Chondrocyte (in vitro differentiated cells): ENCODE data around the gene EVX1. TPM values are rescaled to one million over a fixed set of nuclear protein-coding genes. Genes with fewer than 3 reads are reported as not detected.

Source experiments
- DNase-seq: peaks from one replicate; pipeline ENCODE4 v3.0.0; 2021; ENCODE audit warnings: mixed read lengths, low spot score
- H3K27ac Mint-ChIP-seq: one replicate; pipeline ENCODE4 v1.8.0; 2021; ENCODE audit warnings: mild to moderate bottlenecking, moderate library complexity, mixed read lengths; ENCODE audit not compliant: unreplicated experiment
- H3K27me3 Mint-ChIP-seq: 2 replicates; pipeline ENCODE4 v1.8.0; 2021; ENCODE audit warnings: low read depth, mixed read lengths
- H3K36me3 Mint-ChIP-seq: 2 replicates; pipeline ENCODE4 v1.8.0; 2021; ENCODE audit warnings: low read depth, mixed read lengths
- H3K4me1 Mint-ChIP-seq: 2 replicates; pipeline ENCODE4 v1.8.0; 2021; ENCODE audit warnings: low read depth, mild to moderate bottlenecking, mixed read lengths
- H3K4me3 Mint-ChIP-seq: one replicate; pipeline ENCODE4 v1.8.0; 2021; ENCODE audit warnings: mild to moderate bottlenecking, moderate library complexity, mixed read lengths; ENCODE audit not compliant: unreplicated experiment
- H3K9me3 Mint-ChIP-seq: 2 replicates; pipeline ENCODE4 v1.8.0; 2021; ENCODE audit warnings: low read depth, mixed read lengths
- CTCF ChIP-seq: fragments of 200-600 bp; sonication (generic); IDR thresholded peaks from 2 replicates; pipeline ENCODE4 v1.5.0; 2021; ENCODE audit warnings: antibody characterized with exemption, mild to moderate bottlenecking, moderate library complexity
- long read RNA-seq: library from polyadenylated mRNA; stranded (forward); transcript quantifications from one replicate; pipeline ENCODE4 v2.0.0, GENCODE V29; 2021
- total RNA-seq: library from RNA; stranded (reverse); gene quantifications from 3 replicates; pipeline ENCODE4 v1.2.1, GENCODE V29; 2021

Gene EVX1
- not detected in 3 replicates for total RNA-seq
- long read RNA-seq, result 0 reads

DNA sequence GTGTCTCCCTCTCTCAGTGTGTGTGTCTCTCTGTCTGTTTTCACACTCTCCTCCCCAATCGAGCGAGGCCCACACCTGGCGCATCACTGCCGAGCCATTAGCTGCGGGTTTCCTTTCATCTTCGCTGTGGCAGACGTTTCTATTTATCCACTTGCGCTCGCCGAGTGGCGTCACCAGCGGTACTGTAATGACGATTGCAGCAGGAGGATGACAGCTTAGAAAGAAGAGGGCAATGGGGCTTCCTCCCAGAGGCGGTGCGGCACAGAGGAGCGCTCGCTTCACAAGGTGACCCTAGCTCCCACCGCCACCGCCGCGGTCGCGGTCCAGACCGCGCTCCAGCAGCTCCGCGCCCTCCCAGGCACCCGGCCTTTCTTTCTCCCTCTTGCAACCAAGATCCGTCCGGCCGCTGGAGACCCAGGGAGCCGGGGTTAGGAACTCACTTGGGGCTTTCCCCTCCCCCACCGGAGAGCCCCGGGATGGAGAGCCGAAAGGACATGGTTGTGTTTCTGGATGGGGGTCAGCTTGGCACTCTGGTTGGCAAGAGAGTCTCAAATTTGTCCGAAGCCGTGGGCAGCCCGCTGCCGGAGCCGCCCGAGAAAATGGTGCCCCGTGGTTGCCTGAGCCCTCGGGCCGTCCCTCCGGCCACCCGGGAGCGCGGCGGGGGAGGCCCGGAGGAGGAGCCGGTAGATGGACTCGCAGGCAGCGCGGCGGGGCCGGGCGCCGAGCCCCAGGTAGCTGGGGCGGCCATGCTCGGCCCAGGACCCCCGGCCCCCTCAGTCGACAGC lies at the start of gene EVX1:
TSS of gene EVX1 (plus strand) at position 248 of the 785 bp plus-strand sequence. CDS start at position 477, 229 bp downstream.
- Mint-ChIP-seq H3K36me3 (peaks cover 2% of the 10 kb centered on the region), H3K27ac (no peak within 1 kb of the TSS), H3K9me3 (no peaks in the 10 kb centered on the region), H3K4me1 (peaks cover 20% of the 10 kb centered on the region), H3K4me3 (peak within 1 kb of the TSS; percentile 23), H3K27me3 (peaks cover 81% of the 10 kb centered on the region)
- TF ChIP-seq CTCF, result no peak
- no peak for DNase-seq

GRCh38 chr7:27193335-27194001 lies 49.1 kb upstream of the EVX1 start:
- DNase-seq, result no peak
- Mint-ChIP-seq H3K36me3 (peaks cover 5% of the 10 kb centered on the region), H3K27me3 (peaks cover 82% of the 10 kb centered on the region), H3K4me1 (peaks cover 16% of the 10 kb centered on the region), H3K9me3 (no peaks in the 10 kb centered on the region), H3K4me3 (no peak overlapping the region), H3K27ac (no peak overlapping the region)
- no peak for TF ChIP-seq CTCF

- TF ChIP-seq CTCF, result no peak
- peaks cover 11% of the 10 kb centered on the region for H3K4me1 Mint-ChIP-seq
- H3K4me3 Mint-ChIP-seq, result no peak overlapping the region
- DNase-seq, result no peak
- H3K27ac Mint-ChIP-seq, result no peak overlapping the region
- H3K9me3 Mint-ChIP-seq, result no peaks in the 10 kb centered on the region
- peaks cover 82% of the 10 kb centered on the region for H3K27me3 Mint-ChIP-seq
- peaks cover 4% of the 10 kb centered on the region for H3K36me3 Mint-ChIP-seq
Observed at GRCh38 chr7:27194002-27194352, 48.6 kb upstream of the EVX1 start.

- Mint-ChIP-seq H3K36me3 (peaks cover 4% of the 10 kb centered on the region), H3K4me3 (no peak overlapping the region), H3K4me1 (peaks cover 9% of the 10 kb centered on the region), H3K9me3 (no peaks in the 10 kb centered on the region), H3K27me3 (peaks cover 77% of the 10 kb centered on the region), H3K27ac (no peak overlapping the region)
- no peak for DNase-seq
- no peak for TF ChIP-seq CTCF
Observed at GRCh38 chr7:27194686-27195379, 47.8 kb upstream of the EVX1 start.

DNA sequence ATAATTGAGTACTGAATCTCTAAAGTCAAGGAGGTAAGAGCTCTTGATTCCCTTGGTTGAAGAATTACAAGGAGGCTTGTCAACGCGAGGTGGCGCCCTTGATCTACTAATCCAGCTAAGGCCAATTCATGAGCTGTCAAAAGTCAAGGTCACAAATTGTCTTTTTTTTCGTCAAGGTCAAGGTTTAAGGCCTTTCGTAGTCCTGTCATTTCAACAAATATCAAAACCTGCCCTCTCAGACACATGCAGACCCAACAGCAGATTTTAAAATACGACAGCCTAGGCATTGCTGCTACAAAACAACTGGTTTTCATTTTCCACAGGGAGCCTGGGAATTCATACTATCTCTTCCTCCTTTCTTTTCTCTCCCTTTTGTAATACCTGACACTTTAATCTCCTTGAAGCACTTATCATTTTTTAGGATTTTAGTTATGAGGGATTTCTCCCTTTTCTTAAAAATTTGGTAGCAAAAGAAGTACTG lies 46.3 kb upstream of the EVX1 start:
- no peak overlapping the region for H3K4me3 Mint-ChIP-seq
- no peak for DNase-seq
- H3K4me1 Mint-ChIP-seq, result peaks cover 20% of the 10 kb centered on the region
- H3K36me3 Mint-ChIP-seq, result peaks cover 2% of the 10 kb centered on the region
- H3K9me3 Mint-ChIP-seq, result no peaks in the 10 kb centered on the region
- H3K27ac Mint-ChIP-seq, result no peak overlapping the region
- peak; percentile 97 for TF ChIP-seq CTCF
- peaks cover 76% of the 10 kb centered on the region for H3K27me3 Mint-ChIP-seq
